ENCODE results near the gene C1orf87.

The C1orf87 gene

DNA sequence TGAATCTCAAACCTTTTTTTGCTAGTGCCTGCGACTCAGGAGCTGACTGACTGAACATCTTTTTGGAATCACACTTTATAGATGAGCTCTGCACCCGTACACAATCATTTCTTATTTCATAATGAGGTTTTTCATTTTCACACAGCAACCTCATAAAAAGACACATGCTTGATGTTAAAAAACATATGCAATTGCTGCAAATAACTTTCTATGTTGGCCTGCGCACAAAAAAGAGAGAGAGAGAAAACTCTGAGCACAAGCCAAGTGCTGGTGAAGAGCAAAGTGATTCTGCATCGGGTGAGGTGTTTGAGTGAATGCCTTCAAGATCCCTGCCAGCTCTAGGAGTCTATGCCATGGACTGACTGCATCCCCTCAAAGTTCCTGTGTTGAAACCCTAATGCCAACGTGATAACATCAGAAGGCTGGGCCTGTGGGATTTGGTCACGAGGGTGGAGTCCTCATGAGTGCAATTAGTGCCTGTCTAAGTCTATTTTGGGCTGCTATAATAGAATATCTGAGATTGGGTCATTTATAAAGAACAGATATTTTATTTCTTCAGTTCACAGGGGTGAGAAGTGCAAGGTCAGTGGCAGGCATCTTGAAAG, 36.6 kb downstream of the C1orf87 start:
- CTCF ChIA-PET = interaction anchor here (0.6 kb wide), 1 partner anchor 352 kb away, joined by 3 read pairs; no protein-coding TSS in a partner anchor
- POLR2A ChIA-PET = no interaction called here
- Histone ChIP-seq H3K36me3 (ENCODE audit: control insufficient read depth in 2 of 2, insufficient read depth in 1 of 2, low read length in 2 of 2) (no peaks in the 10 kb centered on the region), H3K4me3 (ENCODE audit: low read depth, low read length) (no peak overlapping the region), H3K9me3 (ENCODE audit: control insufficient read depth, insufficient read depth, low read depth, low read length) (no peaks in the 10 kb centered on the region), H3K4me1 (ENCODE audit: control insufficient read depth, insufficient read depth, low read length) (no peaks in the 10 kb centered on the region), H3K27ac (ENCODE audit: extremely low read depth, low read depth, low read length) (no peak overlapping the region)
- TF ChIP-seq ZNF239 (tag by site-specific recombination; IDR thresholded peaks at IDR 0.05) (no peak), ZNF664 (tag by site-specific recombination; IDR thresholded peaks at IDR 0.05) (no peak), SP3 (tag by site-specific recombination; IDR thresholded peaks at IDR 0.05) (no peak)

DNA sequence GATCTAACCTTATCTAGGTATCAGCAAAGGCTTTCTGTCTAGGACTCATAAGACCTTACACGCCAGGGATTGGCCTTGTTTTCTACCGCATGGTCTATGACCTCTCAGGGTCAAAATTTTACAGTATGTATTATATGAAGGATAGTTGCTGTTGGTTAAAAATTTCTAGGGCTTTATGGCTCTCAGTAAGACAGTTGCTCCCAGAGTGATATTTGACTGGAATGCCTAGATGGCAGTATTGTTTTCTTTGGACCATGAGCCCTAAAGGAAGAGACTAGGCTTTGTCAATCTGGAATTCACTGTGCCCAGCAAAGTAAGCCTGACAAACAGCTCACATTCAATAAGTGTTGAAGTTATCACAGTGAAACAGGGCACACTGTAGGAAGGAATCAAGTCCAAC, 37.6 kb downstream of the C1orf87 start:
- no peak for TF ChIP-seq ZNF239 (tag by site-specific recombination; IDR thresholded peaks at IDR 0.05)
- TF ChIP-seq ZNF501 (tag by site-specific recombination; IDR thresholded peaks at IDR 0.05) = no peak
- no peak for TF ChIP-seq HIC1 (tag by site-specific recombination; IDR thresholded peaks at IDR 0.05)
- Histone ChIP-seq H3K4me3 (ENCODE audit: low read depth, low read length) (no peak overlapping the region), H3K36me3 (ENCODE audit: control insufficient read depth in 2 of 2, insufficient read depth in 1 of 2, low read length in 2 of 2) (no peaks in the 10 kb centered on the region), H3K9me3 (ENCODE audit: control insufficient read depth, insufficient read depth, low read depth, low read length) (no peaks in the 10 kb centered on the region), H3K27ac (ENCODE audit: extremely low read depth, low read depth, low read length) (no peak overlapping the region), H3K4me1 (ENCODE audit: control insufficient read depth, insufficient read depth, low read length) (no peaks in the 10 kb centered on the region)
- ChIA-PET CTCF (no interaction called here), POLR2A (no interaction called here)

GRCh38 chr1:60034999-60035398, 38.6 kb downstream of the C1orf87 start:
- H3K27ac ChIP-seq (ENCODE audit: extremely low read depth, low read depth, low read length) = no peak overlapping the region
- H3K4me3 ChIP-seq (ENCODE audit: low read depth, low read length) = no peak overlapping the region
- ChIA-PET POLR2A (no interaction called here), CTCF (no interaction called here)
- H3K4me1 ChIP-seq (ENCODE audit: control insufficient read depth, insufficient read depth, low read length) = no peaks in the 10 kb centered on the region
- H3K36me3 ChIP-seq (ENCODE audit: control insufficient read depth in 2 of 2, insufficient read depth in 1 of 2, low read length in 2 of 2) = no peaks in the 10 kb centered on the region
- no peaks in the 10 kb centered on the region for H3K9me3 ChIP-seq (ENCODE audit: control insufficient read depth, insufficient read depth, low read depth, low read length)
- no peak for TF ChIP-seq ZNF549 (tag by site-specific recombination; IDR thresholded peaks at IDR 0.05)
- TF ChIP-seq, protein P1, sequence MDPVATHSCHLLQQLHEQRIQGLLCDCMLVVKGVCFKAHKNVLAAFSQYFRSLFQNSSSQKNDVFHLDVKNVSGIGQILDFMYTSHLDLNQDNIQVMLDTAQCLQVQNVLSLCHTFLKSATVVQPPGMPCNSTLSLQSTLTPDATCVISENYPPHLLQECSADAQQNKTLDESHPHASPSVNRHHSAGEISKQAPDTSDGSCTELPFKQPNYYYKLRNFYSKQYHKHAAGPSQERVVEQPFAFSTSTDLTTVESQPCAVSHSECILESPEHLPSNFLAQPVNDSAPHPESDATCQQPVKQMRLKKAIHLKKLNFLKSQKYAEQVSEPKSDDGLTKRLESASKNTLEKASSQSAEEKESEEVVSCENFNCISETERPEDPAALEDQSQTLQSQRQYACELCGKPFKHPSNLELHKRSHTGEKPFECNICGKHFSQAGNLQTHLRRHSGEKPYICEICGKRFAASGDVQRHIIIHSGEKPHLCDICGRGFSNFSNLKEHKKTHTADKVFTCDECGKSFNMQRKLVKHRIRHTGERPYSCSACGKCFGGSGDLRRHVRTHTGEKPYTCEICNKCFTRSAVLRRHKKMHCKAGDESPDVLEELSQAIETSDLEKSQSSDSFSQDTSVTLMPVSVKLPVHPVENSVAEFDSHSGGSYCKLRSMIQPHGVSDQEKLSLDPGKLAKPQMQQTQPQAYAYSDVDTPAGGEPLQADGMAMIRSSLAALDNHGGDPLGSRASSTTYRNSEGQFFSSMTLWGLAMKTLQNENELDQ (tag by site-specific recombination; IDR thresholded peaks at IDR 0.05; ENCODE audit: low read depth) = no peak
- no peak for TF ChIP-seq ZNF266 (tag by site-specific recombination; IDR thresholded peaks at IDR 0.05; ENCODE audit: low read depth)
- no peak for TF ChIP-seq ZNF133 (tag by site-specific recombination; IDR thresholded peaks at IDR 0.05)
- TF ChIP-seq, protein P2, sequence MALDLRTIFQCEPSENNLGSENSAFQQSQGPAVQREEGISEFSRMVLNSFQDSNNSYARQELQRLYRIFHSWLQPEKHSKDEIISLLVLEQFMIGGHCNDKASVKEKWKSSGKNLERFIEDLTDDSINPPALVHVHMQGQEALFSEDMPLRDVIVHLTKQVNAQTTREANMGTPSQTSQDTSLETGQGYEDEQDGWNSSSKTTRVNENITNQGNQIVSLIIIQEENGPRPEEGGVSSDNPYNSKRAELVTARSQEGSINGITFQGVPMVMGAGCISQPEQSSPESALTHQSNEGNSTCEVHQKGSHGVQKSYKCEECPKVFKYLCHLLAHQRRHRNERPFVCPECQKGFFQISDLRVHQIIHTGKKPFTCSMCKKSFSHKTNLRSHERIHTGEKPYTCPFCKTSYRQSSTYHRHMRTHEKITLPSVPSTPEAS (tag by site-specific recombination; IDR thresholded peaks at IDR 0.05) = no peak
- TF ChIP-seq ZNF843 (tag by site-specific recombination; IDR thresholded peaks at IDR 0.05) = no peak
- TF ChIP-seq HOXD13 (CRISPR knock-in tag; IDR thresholded peaks at IDR 0.05; ENCODE audit: borderline replicate concordance) = no peak
- no peak for TF ChIP-seq MEIS1 (CRISPR knock-in tag; IDR thresholded peaks at IDR 0.05; ENCODE audit: borderline replicate concordance)
- no peak for TF ChIP-seq YY1 (tag by site-specific recombination; IDR thresholded peaks at IDR 0.05)
- TF ChIP-seq ZBTB8A (tag by site-specific recombination; IDR thresholded peaks at IDR 0.05) = no peak
- no peak for TF ChIP-seq MZF1 (tag by site-specific recombination; IDR thresholded peaks at IDR 0.05; ENCODE audit: borderline replicate concordance)
- no peak for TF ChIP-seq ZNF571 (tag by site-specific recombination; IDR thresholded peaks at IDR 0.05)
- TF ChIP-seq ZNF354C (tag by site-specific recombination; IDR thresholded peaks at IDR 0.05; ENCODE audit: borderline replicate concordance, low read depth) = no peak
- TF ChIP-seq ZNF623 (tag by site-specific recombination; IDR thresholded peaks at IDR 0.05) = no peak
- no peak for TF ChIP-seq ATF2 (tag by site-specific recombination; IDR thresholded peaks at IDR 0.05; ENCODE audit: low read depth)
- TF ChIP-seq ZNF48 (tag by site-specific recombination; IDR thresholded peaks at IDR 0.05) = no peak
- TF ChIP-seq BCL11A (tag by site-specific recombination; IDR thresholded peaks at IDR 0.05; ENCODE audit: low read depth) = no peak

Data from HEK293 (cell line).